ENCODE results near the gene GPBP1. TPM values are rescaled to one million over a fixed set of nuclear protein-coding genes. Genes with fewer than 3 reads are reported as not detected.

Gene GPBP1
- total RNA-seq, 1 experiment from 2014 or later: 54.4 TPM

- no TSS peak for BruUV-seq (replicated peaks)
- no peak for TF ChIP-seq TCF7L2 (IDR thresholded peaks at IDR 0.05; ENCODE audit: low read depth, low read length)
- TF ChIP-seq SIN3A (IDR thresholded peaks at IDR 0.05; ENCODE audit: borderline replicate concordance, insufficient read depth, low read depth, low read length): no peak
- no peak for TF ChIP-seq POLR2AphosphoS5 (IDR thresholded peaks at IDR 0.05; ENCODE audit: low read depth, low read length)
- no peak for TF ChIP-seq REST (IDR thresholded peaks at IDR 0.05; ENCODE audit: insufficient read depth in 1 of 2, low read depth in 2 of 2, low read length in 1 of 2)
- no peaks in the 10 kb centered on the region for H3K4me1 ChIP-seq (ENCODE audit: control insufficient read depth, insufficient read depth, low read length)
- H3K27me3 ChIP-seq (ENCODE audit: control insufficient read depth, insufficient read depth, low read length): no peaks in the 10 kb centered on the region
- peaks cover 11% of the 10 kb centered on the region for H3K36me3 ChIP-seq (ENCODE audit: control insufficient read depth, insufficient read depth, low read length)
- in situ Hi-C loops (cut with HindIII; ENCODE audit: low pct_unique_long_range_greater_than_20kb, low sequenced_read_pairs) (no loop called here), intact Hi-C loops (cut with micrococcal nuclease; ENCODE audit: unreplicated experiment) (no loop called here)
- POLR2A ChIA-PET: no interaction called here
- DNase-seq (ENCODE audit: low read depth, low spot score) (no peak), ATAC-seq (no peak)
- no peak overlapping the region for H3K4me3 ChIP-seq (ENCODE audit: low read depth in 2 of 2, low read length in 2 of 2)
- H3K9me3 ChIP-seq (ENCODE audit: control insufficient read depth, insufficient read depth, low read depth, low read length): no peaks in the 10 kb centered on the region
- CTCF ChIA-PET: interaction anchor here (0.7 kb wide), 1 partner anchor 302 kb away, joined by 7 read pairs; no protein-coding TSS in a partner anchor
- H3K27ac ChIP-seq (ENCODE audit: low read length): no peak overlapping the region
Measured at GRCh38 chr5:57246426-57246825, 72.6 kb downstream of the GPBP1 start.

- CTCF ChIA-PET: no interaction called here
- H3K36me3 ChIP-seq (ENCODE audit: control insufficient read depth, insufficient read depth, low read length): peaks cover 22% of the 10 kb centered on the region
- no TSS peak for BruUV-seq (replicated peaks)
- TF ChIP-seq SIN3A (IDR thresholded peaks at IDR 0.05; ENCODE audit: borderline replicate concordance, insufficient read depth, low read depth, low read length) (no peak), CTCF (IDR thresholded peaks at IDR 0.05) (no peak), POLR2AphosphoS5 (IDR thresholded peaks at IDR 0.05; ENCODE audit: low read depth, low read length) (no peak), TCF7L2 (IDR thresholded peaks at IDR 0.05; ENCODE audit: low read depth, low read length) (no peak), REST (IDR thresholded peaks at IDR 0.05; ENCODE audit: insufficient read depth in 1 of 2, low read depth in 2 of 2, low read length in 1 of 2) (no peak)
- no peak overlapping the region for H3K4me3 ChIP-seq (ENCODE audit: low read depth in 2 of 2, low read length in 2 of 2)
- POLR2A ChIA-PET: interaction anchor here (0.6 to 0.7 kb wide), 2 partner anchors 31 to 202 kb away, joined by 3 to 9 read pairs; no protein-coding TSS in a partner anchor
- no peaks in the 10 kb centered on the region for H3K9me3 ChIP-seq (ENCODE audit: control insufficient read depth, insufficient read depth, low read depth, low read length)
- intact Hi-C loops (cut with micrococcal nuclease; ENCODE audit: unreplicated experiment): no loop called here
- ATAC-seq: no peak
- in situ Hi-C loops (cut with HindIII; ENCODE audit: low pct_unique_long_range_greater_than_20kb, low sequenced_read_pairs): no loop called here
- no peak overlapping the region for H3K27ac ChIP-seq (ENCODE audit: low read length)
- no peak for DNase-seq (ENCODE audit: low read depth, low spot score)
- H3K4me1 ChIP-seq (ENCODE audit: control insufficient read depth, insufficient read depth, low read length): no peaks in the 10 kb centered on the region
- no peaks in the 10 kb centered on the region for H3K27me3 ChIP-seq (ENCODE audit: control insufficient read depth, insufficient read depth, low read length)
Measured at GRCh38 chr5:57247765-57248164, 73.9 kb downstream of the GPBP1 start.
